Parathyroid adenoma (tissue), 2 donors: ENCODE measurements around the gene DIP2A.

Experiments
- H2AFZ ChIP-seq: fragments of 300-600 bp; sonication (generic); one replicate; pipeline ENCODE4 v1.7.0; 2017; ENCODE audit warnings: antibody characterized with exemption, mild to moderate bottlenecking
- H3K27ac ChIP-seq: fragments of 300-600 bp; sonication (generic); one replicate; pipeline ENCODE4 v1.7.0; 2017
- H3K27me3 ChIP-seq: fragments of 300-600 bp; sonication (generic); one replicate; pipeline ENCODE4 v1.7.0; 2017; ENCODE audit warnings: low read length; ENCODE audit not compliant: control insufficient read depth, insufficient read depth
- H3K36me3 ChIP-seq: fragments of 300-600 bp; sonication (generic); one replicate; pipeline ENCODE4 v1.7.0; 2017; ENCODE audit warnings: low read length; ENCODE audit not compliant: control insufficient read depth, insufficient read depth
- H3K4me1 ChIP-seq: fragments of 300-600 bp; sonication (generic); one replicate; pipeline ENCODE4 v1.7.0; 2017; ENCODE audit warnings: control low read depth
- H3K4me2 ChIP-seq: fragments of 300-600 bp; sonication (generic); one replicate; pipeline ENCODE4 v1.7.0; 2017; ENCODE audit warnings: low read length
- H3K4me3 ChIP-seq: fragments of 300-600 bp; sonication (generic); one replicate; pipeline ENCODE4 v1.7.0; 2017; ENCODE audit warnings: low read depth, low read length
- H3K79me2 ChIP-seq: fragments of 300-600 bp; sonication (generic); one replicate; pipeline ENCODE4 v1.7.0; 2017; ENCODE audit warnings: control low read depth
- H3K9ac ChIP-seq: fragments of 300-600 bp; sonication (generic); one replicate; pipeline ENCODE4 v1.7.0; 2017; ENCODE audit warnings: mild to moderate bottlenecking
- H3K9me3 ChIP-seq: fragments of 300-600 bp; sonication (generic); one replicate; pipeline ENCODE4 v1.7.0; 2017; ENCODE audit warnings: low read length; ENCODE audit not compliant: control insufficient read depth
- CTCF ChIP-seq: fragments of 300-600 bp; sonication (generic); IDR thresholded peaks from one replicate; pipeline ENCODE4 v1.7.0; 2017; ENCODE audit warnings: antibody characterized with exemption, mild to moderate bottlenecking
- donor health status: primary hyperparathyroidism.

DIP2A gene

DNA sequence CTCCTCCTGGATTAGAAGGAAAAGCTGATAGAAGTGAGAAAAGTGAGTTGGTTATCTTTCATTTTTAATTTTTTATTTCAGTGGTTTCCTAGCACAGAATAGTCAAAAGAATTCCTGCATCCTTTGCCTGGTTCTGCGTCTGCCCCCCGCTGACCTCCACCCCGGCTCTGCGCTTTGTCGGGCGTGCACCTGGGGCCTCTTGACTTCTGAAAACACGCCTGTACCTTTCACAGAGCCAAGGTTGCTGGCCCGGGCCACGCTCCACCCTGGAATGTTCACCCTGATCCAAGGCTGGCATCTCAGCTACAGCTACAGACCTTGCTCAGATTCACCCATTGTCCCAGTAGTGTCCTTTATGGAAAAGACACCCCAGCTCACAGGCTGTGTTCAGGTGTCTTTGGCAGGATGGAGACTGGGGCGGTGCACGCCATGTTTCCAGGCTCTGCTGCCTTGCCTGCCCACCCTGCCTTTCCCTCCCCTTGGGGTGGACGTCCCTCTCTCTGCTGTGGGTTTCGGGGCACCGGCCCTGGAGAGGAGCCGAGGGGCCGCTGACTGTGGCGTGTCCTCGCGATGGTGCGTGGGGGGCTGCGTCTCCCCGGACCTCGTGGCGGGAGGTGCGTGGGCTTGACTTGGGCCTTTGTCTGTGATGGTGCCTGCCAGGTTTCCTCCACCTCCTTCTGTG is 40.3 kb upstream of the DIP2A start:
- no peak overlapping the region for H3K27ac ChIP-seq
- TF ChIP-seq CTCF: no peak

DNA sequence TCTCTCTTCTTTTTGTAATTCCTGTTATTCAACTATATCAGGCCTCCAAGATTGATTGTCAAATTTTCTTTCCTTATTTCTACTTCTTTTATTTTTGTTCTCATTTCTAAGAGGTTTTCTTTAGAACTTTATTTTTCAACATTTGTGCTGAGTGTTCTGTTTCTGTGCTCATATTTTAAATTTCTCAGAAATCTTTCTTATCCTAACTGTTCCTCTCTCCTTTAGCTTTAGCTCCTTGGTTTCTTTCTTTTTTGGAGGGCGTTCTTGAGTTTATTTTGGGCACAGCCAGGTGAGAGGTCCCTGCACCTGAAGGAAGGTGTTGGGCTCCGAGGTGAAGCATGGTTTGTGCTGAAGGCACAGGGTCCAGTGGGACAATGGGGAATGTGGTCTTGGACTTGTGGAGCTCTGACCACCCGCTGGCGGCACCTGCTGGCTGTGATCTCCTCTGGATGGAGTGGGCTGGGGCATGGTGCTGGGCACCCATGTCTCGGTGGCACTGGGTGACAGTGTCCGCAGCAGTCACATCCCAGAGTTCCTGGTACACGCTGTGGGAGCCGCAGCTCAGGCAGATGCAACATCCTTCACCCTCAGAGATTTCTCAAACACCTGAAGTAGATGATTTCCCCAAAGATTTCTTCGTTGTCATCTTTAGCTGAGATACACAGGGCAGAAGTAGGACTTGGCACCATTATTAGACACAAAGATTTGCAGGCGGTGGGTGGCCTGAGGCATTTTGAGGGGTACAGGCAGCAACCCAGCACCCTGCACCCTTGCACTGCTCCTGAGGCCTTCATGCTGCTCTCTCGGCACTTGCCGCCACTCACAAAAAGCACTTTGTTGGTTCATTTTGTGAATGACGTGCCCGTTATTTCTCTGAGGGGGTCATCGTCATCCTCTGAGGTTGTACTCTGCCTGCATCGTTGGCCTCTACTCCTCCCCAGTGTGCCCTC is 38.2 kb upstream of the DIP2A start:
- H3K36me3 ChIP-seq: no peaks in the 10 kb centered on the region
- TF ChIP-seq CTCF: no peak
- H3K4me1 ChIP-seq: no peaks in the 10 kb centered on the region
- H3K4me2 ChIP-seq: no peak overlapping the region
- H3K4me3 ChIP-seq: no peak overlapping the region
- no peak overlapping the region for H2AFZ ChIP-seq
- H3K27me3 ChIP-seq: no peaks in the 10 kb centered on the region
- no peaks in the 10 kb centered on the region for H3K9me3 ChIP-seq
- H3K27ac ChIP-seq: no peak overlapping the region
- no peaks in the 10 kb centered on the region for H3K79me2 ChIP-seq
- no peak overlapping the region for H3K9ac ChIP-seq

More for the DNA sequence above, 40.3 kb upstream of the DIP2A start:
- H3K79me2 ChIP-seq: no peaks in the 10 kb centered on the region
- H3K9ac ChIP-seq: no peak overlapping the region
- H3K9me3 ChIP-seq: no peaks in the 10 kb centered on the region
- no peaks in the 10 kb centered on the region for H3K4me1 ChIP-seq
- no peak overlapping the region for H3K4me3 ChIP-seq
- no peak overlapping the region for H3K4me2 ChIP-seq
- no peaks in the 10 kb centered on the region for H3K36me3 ChIP-seq
- no peaks in the 10 kb centered on the region for H3K27me3 ChIP-seq
- H2AFZ ChIP-seq: no peak overlapping the region

DNA sequence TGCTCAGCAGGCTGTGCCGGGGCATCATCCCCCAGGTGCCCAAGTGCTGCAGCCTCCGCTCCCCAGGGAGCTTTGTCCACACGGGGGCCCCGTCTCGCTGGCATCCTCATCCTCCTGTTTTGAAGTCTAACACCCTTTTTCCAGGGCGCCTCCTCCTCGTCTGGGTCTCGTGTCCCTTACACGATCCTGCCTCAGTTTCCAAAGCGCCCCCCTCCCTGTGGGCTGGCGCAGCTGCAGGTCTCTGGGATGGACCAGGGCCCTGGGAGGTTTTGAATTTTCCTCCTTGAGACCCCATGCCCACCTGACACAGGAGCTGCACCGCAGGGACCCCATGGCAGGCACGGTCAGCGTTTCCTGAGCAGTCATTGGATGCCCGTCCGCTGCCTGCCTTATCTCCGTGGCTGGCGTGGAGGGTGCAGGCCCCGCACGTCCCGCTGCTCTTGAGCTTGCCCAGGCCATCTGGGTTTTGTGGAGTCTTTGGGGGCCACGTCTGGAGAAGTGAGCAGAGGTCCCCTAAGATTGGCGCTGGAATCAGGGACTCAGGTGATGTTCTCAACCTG is 37.4 kb upstream of the DIP2A start:
- Histone ChIP-seq H3K27ac (no peak overlapping the region), H3K27me3 (no peaks in the 10 kb centered on the region), H3K4me1 (no peaks in the 10 kb centered on the region), H3K79me2 (no peaks in the 10 kb centered on the region), H3K4me3 (no peak overlapping the region), H3K9me3 (no peaks in the 10 kb centered on the region), H2AFZ (no peak overlapping the region), H3K36me3 (no peaks in the 10 kb centered on the region), H3K4me2 (no peak overlapping the region), H3K9ac (no peak overlapping the region)
- TF ChIP-seq CTCF: no peak

DNA sequence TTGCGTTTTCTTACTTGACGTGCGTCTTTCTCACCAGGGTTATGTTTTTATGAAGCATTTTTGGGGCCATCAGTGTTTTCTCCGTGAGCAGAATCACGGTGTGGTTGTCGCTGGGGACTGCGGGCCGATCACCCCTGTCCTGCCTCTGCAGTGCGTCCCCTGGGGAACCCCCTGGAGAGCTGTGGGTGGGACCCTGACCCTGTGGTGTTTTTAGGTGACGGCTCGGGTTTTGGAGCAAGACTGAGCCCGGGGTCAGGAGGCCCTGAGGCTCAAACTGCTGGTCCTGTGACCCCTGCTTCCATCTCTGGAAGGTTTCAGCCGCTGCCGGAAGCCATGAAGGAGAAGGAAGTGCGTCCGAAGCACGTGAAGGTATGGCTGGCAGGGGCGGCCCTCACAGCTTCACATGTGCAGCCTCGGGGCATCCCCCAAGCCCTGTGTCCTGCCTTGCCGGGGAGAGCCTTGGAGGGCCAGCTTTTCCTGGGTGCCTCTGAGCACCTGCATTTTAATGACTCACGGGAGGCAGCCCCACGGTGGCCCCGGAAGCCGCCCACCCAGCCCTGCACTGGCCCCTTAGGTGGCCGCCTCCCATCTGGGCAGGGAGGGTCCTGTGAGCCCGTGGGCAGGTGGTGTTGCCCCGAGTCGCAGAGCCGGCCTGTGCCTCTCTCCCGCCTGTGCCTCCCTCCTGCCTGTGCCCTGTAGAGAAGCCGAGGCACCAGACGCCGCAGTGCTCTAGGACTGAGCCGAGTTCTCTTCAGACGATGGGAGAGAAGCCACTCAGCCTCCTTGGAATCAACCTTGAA is 36.7 kb upstream of the DIP2A start:
- Histone ChIP-seq H3K36me3 (no peaks in the 10 kb centered on the region), H3K9me3 (no peaks in the 10 kb centered on the region), H3K9ac (no peak overlapping the region), H3K79me2 (no peaks in the 10 kb centered on the region), H2AFZ (no peak overlapping the region), H3K4me3 (no peak overlapping the region), H3K27me3 (no peaks in the 10 kb centered on the region), H3K4me2 (no peak overlapping the region), H3K4me1 (no peaks in the 10 kb centered on the region), H3K27ac (no peak overlapping the region)
- no peak for TF ChIP-seq CTCF
